ENCODE results near the gene FNDC3B.

- TF ChIP-seq GATA3 (IDR thresholded peaks at IDR 0.05; ENCODE audit: low read depth, low read length) (no peak), GATA2 (IDR thresholded peaks at IDR 0.05; ENCODE audit: low read depth, low read length) (no peak)
These were observed 58.2 kb downstream of the FNDC3B start for GRCh38 chr3:172097585-172097984.
